Esophagus squamous epithelium (tissue), 4 donors: Measurements from ENCODE around the gene TMEM86A.
A peak's percentile ranks its signal among the peaks of the same experiment; 100 is the strongest.

Experiments used
- POLR2A ChIP-seq, 4 donors: fragments of 450-650 bp; IDR thresholded peaks; one replicate each; pipeline ENCODE4 v1.6.1; 2017; ENCODE audit warnings: antibody characterized with exemption in 4 of 4, mild to moderate bottlenecking in 4 of 4, moderate library complexity in 3 of 4
- TF ChIP-seq, protein P1 (sequence below), 6 experiments: fragments of 450-650 bp in 4 of 6; fragments of 200-600 bp in 2 of 6; sonication (generic) in 2 of 6; IDR thresholded peaks; one replicate each; pipeline ENCODE4 v1.5.1; 2016 to 2019; ENCODE audit warnings: antibody characterized with exemption in 6 of 6, mild to moderate bottlenecking in 4 of 6, moderate library complexity in 4 of 6

DNA sequence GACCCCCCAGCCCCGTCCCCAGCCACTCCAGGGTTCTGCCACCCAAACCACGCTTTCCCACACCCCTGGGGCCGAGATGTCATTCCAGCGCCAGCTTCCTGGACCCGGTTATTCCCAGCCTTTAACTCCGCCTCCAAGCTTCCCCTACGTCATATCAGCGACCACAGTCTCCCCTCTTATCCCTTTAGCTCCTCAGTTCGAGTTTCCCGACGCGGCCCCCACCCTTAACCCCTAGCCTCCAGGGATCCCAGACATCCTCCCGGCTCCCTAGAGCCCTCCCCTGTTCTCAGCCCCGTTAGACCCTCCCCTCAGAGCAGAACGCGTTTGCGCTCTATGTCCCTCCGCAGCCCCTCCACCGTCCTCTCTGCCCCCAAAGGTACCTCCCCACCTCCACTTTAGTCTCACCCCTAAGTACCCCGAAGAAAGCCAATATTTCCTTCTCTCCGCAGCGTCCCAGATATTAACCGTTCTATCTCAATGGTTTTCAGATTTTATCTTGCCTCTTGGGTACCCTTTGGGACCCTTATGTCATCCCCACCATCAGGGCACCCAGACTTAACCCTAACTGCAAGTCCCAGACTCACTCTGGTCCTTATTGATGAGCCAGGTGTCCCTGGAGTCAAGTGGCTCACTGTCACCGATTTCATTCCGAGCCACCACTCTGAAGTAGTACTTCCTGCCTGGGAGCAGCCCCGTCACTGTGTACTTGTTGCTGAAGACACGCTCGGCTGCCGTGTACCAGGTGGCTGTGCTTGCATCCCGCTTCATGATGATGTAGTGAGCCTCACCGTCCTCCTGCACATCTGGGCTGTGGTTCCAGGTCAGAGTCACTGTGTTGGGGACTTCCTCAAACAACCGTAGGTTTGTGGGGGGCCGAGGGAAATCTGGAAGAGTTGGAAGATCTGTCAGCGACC, 8.0 kb downstream of the TMEM86A start:
- TF ChIP-seq, protein P1, sequence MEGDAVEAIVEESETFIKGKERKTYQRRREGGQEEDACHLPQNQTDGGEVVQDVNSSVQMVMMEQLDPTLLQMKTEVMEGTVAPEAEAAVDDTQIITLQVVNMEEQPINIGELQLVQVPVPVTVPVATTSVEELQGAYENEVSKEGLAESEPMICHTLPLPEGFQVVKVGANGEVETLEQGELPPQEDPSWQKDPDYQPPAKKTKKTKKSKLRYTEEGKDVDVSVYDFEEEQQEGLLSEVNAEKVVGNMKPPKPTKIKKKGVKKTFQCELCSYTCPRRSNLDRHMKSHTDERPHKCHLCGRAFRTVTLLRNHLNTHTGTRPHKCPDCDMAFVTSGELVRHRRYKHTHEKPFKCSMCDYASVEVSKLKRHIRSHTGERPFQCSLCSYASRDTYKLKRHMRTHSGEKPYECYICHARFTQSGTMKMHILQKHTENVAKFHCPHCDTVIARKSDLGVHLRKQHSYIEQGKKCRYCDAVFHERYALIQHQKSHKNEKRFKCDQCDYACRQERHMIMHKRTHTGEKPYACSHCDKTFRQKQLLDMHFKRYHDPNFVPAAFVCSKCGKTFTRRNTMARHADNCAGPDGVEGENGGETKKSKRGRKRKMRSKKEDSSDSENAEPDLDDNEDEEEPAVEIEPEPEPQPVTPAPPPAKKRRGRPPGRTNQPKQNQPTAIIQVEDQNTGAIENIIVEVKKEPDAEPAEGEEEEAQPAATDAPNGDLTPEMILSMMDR (IDR thresholded peaks at IDR 0.05) = no peak
- peak in 1 of 4 donors; percentile 16 for TF ChIP-seq POLR2A (IDR thresholded peaks at IDR 0.05)
